HepG2 (cell line): ENCODE results near the gene EWSR1. TPM values are rescaled to one million over a fixed set of nuclear protein-coding genes. Genes with fewer than 3 reads are reported as not detected.

Experiments used
- ATAC-seq: fragments of 200-7000 bp; cut with Tn5 transposase; 3 replicates; pipeline ENCODE4 v1.9.1; 2020; ENCODE audit warnings: mild to moderate bottlenecking, moderate library complexity
- BruUV-seq: library from RNA; stranded (reverse); fragments of 400-500 nt; replicated peaks from 2 replicates; lab custom pipeline; 2021; lab: Mats Ljungman, UMichigan
- CTCF ChIA-PET: fragments of 300-600 bp; formaldehyde crosslinking; extraction: SDS; loops from one replicate; lab custom pipeline; 2021; ENCODE audit warnings: low total read pairs, inconsistent platforms, low intra/inter-chr PET ratio; lab: Yijun Ruan, JAX
- POLR2A ChIA-PET: fragments of 350-600 bp; sonication (Branson Sonifier 250); formaldehyde crosslinking; loops from one replicate; lab custom pipeline; 2020; ENCODE audit warnings: antibody characterized with exemption, inconsistent platforms; lab: Yijun Ruan, JAX
- DNase-seq: peaks from one replicate; pipeline ENCODE4 v3.0.0-alpha.2; 2015; ENCODE audit warnings: low spot score
- FAIRE-seq: peaks from 3 replicates; lab custom pipeline; 2011; peaks lifted over from hg19 to GRCh38; lab: Jason Lieb, UNC
- H2AFZ ChIP-seq: one replicate; pipeline ENCODE4 v1.6.1; 2011; ENCODE audit warnings: low read length, inconsistent platforms
- H3K27ac ChIP-seq: fragments of 300-600 bp; 3 replicates; pipeline ENCODE4 v1.8.0; 2011; ENCODE audit warnings: mixed run types, mild to moderate bottlenecking, mixed read lengths, low read length, inconsistent platforms; ENCODE audit not compliant: insufficient read depth; ENCODE audit errors: extremely low read length
- H3K27me3 ChIP-seq, 2 experiments: fragments of 200-600 bp in 1 of 2; 2 replicates in 1 of 2; 3 replicates in 1 of 2; pipeline versions ENCODE4 v1.6.0 to v1.8.0; 2011; ENCODE audit warnings: low read length in 2 of 2, mild to moderate bottlenecking in 2 of 2, moderate library complexity in 2 of 2, inconsistent platforms in 1 of 2; ENCODE audit not compliant: insufficient read depth in 2 of 2, control insufficient read depth in 1 of 2
- H3K36me3 ChIP-seq, 2 experiments: fragments of 200-600 bp in 1 of 2; replicated peaks in 1 of 2; 2 replicates in 1 of 2; 3 replicates in 1 of 2; pipeline versions ENCODE4 v1.5.1 to v1.8.0; 2011; ENCODE audit warnings: low read length in 2 of 2, inconsistent platforms in 1 of 2; ENCODE audit not compliant: insufficient read depth in 2 of 2, control insufficient read depth in 1 of 2
- H3K4me1 ChIP-seq: 2 replicates; pipeline ENCODE4 v1.5.1; 2012; ENCODE audit warnings: low read length, inconsistent platforms; ENCODE audit not compliant: insufficient read depth
- H3K4me2 ChIP-seq: 2 replicates; pipeline ENCODE4 v1.6.0; 2011; ENCODE audit warnings: low read depth, low read length, inconsistent platforms
- H3K4me3 ChIP-seq, 3 experiments: fragments of 200-600 bp in 1 of 3; sonication (generic), shearing (Covaris generic) in 1 of 3; replicated peaks in 1 of 3; 2 replicates each; pipeline ENCODE4 v1.5.1; 2011 to 2016; ENCODE audit warnings: low read length in 3 of 3, inconsistent platforms in 2 of 3, low read depth in 2 of 3, mild to moderate bottlenecking in 2 of 3, control low read depth in 1 of 3, mixed read lengths in 1 of 3; ENCODE audit not compliant: insufficient read depth in 1 of 3
- H3K79me2 ChIP-seq: one replicate; pipeline ENCODE4 v1.6.1; 2011; ENCODE audit warnings: low read length, inconsistent platforms; ENCODE audit not compliant: insufficient read depth
- H3K9ac ChIP-seq: 2 replicates; pipeline ENCODE4 v1.6.0; 2011; ENCODE audit warnings: mild to moderate bottlenecking, low read depth, low read length, inconsistent platforms; ENCODE audit not compliant: insufficient read depth
- H3K9me3 ChIP-seq: 2 replicates; pipeline ENCODE4 v1.5.1; 2012; ENCODE audit warnings: mild to moderate bottlenecking, low read length
- H4K20me1 ChIP-seq: 2 replicates; pipeline ENCODE4 v1.6.0; 2011; ENCODE audit warnings: inconsistent platforms, mild to moderate bottlenecking, low read length, moderate library complexity; ENCODE audit not compliant: insufficient read depth
- AKAP8 ChIP-seq: sonication (generic); formaldehyde crosslinking; IDR thresholded peaks from 2 replicates; pipeline ENCODE4 v1.5.1; 2020; ENCODE audit warnings: mild to moderate bottlenecking, missing genetic modification reagents
- CREB1 ChIP-seq, 2 experiments: fragments of 450-650 bp in 1 of 2; IDR thresholded peaks; 2 replicates each; pipeline ENCODE4 v1.6.1; 2016 to 2017; ENCODE audit warnings: control low read depth in 1 of 2, mild to moderate bottlenecking in 1 of 2, missing compliant biosample characterization in 1 of 2, missing genetic modification characterization in 1 of 2
- FOSL2 ChIP-seq: sonication (generic); formaldehyde crosslinking; IDR thresholded peaks from 2 replicates; pipeline ENCODE4 v1.4.0; 2020; ENCODE audit warnings: missing genetic modification reagents
- GPN1 ChIP-seq: sonication (generic); formaldehyde crosslinking; IDR thresholded peaks from 2 replicates; pipeline ENCODE4 v1.5.1; 2020; ENCODE audit warnings: missing genetic modification reagents, borderline replicate concordance
- HDAC1 ChIP-seq: sonication (generic); formaldehyde crosslinking; IDR thresholded peaks from 2 replicates; pipeline ENCODE4 v1.5.1; 2020; ENCODE audit warnings: mild to moderate bottlenecking, missing genetic modification reagents
- XRCC5 ChIP-seq: fragments of 200-400 bp; formaldehyde crosslinking; optimal IDR thresholded peaks from 2 replicates; pipeline ENCODE3; 2017; ENCODE audit warnings: mild to moderate bottlenecking, low read length
- ZNF605 ChIP-seq: sonication (generic); formaldehyde crosslinking; IDR thresholded peaks from 2 replicates; pipeline ENCODE4 v1.8.0; 2022; ENCODE audit warnings: mild to moderate bottlenecking, missing genetic modification reagents
- WGBS: methylation state at CpG from one replicate; pipeline ENCODE4 v1.1.6; 2017; ENCODE audit warnings: low lambda C conversion rate; 5-methylcytosine and 5-hydroxymethylcytosine counted together
- in situ Hi-C: cut with HindIII; loops from 2 replicates; pipeline ENCODE4 v1.10.0; 2017; ENCODE audit warnings: low pct_unique_long_range_greater_than_20kb; ENCODE audit not compliant: extremely low pct_ligation_motif_present
- intact Hi-C: fragments of 100-400 bp; cut with micrococcal nuclease; formaldehyde crosslinking; loops from one replicate; pipeline ENCODE4 v1.10.0; 2022; ENCODE audit not compliant: unreplicated experiment
- polyA plus RNA-seq, 8 experiments: library from polyadenylated mRNA; depleted of rRNA in 3 of 8; stranded (reverse) in 7 of 8; unstranded in 1 of 8; fragments of >200 nt; fragmentation: Illumina TruSeq in 4 of 8; extraction: Trizol in 4 of 8; gene quantifications; 2 replicates each; pipeline versions ENCODE4 v1.2.1 to v1.2.3, GENCODE V29; 2011 to 2016; ENCODE audit warnings: low read depth in 4 of 8, missing spikeins in 1 of 8, mixed read lengths in 1 of 8; ENCODE audit not compliant: insufficient read depth in 1 of 8
- total RNA-seq, 5 experiments: library from RNA; depleted of rRNA; stranded (reverse); fragments of >200 nt; fragmentation: Illumina TruSeq; extraction: Trizol; gene quantifications; 2 replicates each; pipeline ENCODE4 v1.2.3, GENCODE V29; 2016; ENCODE audit warnings: low read depth in 1 of 5
- TF ChIP-seq, protein P1 (sequence below): sonication (generic); IDR thresholded peaks from 2 replicates; pipeline ENCODE4 v1.6.1; 2016; ENCODE audit warnings: low read depth, borderline replicate concordance
- TF ChIP-seq, protein P2 (sequence below): sonication (generic); formaldehyde crosslinking; IDR thresholded peaks from 2 replicates; pipeline ENCODE4 v1.5.1; 2020; ENCODE audit warnings: mild to moderate bottlenecking, missing genetic modification reagents, moderate library complexity
- TF ChIP-seq, protein P3 (sequence below): sonication (generic); formaldehyde crosslinking; IDR thresholded peaks from 2 replicates; pipeline ENCODE4 v1.4.0; 2020; ENCODE audit warnings: mild to moderate bottlenecking, missing genetic modification reagents
- TF ChIP-seq, protein P4 (sequence below): sonication (generic); formaldehyde crosslinking; IDR thresholded peaks from 2 replicates; pipeline ENCODE4 v1.4.0; 2020; ENCODE audit warnings: missing genetic modification reagents

The EWSR1 gene
- total and polyA plus RNA-seq, 2 of the 13 experiments (the other 11 are each of a cell fraction or from before 2014, with no cell fraction given), result 211 to 326 TPM

DNA sequence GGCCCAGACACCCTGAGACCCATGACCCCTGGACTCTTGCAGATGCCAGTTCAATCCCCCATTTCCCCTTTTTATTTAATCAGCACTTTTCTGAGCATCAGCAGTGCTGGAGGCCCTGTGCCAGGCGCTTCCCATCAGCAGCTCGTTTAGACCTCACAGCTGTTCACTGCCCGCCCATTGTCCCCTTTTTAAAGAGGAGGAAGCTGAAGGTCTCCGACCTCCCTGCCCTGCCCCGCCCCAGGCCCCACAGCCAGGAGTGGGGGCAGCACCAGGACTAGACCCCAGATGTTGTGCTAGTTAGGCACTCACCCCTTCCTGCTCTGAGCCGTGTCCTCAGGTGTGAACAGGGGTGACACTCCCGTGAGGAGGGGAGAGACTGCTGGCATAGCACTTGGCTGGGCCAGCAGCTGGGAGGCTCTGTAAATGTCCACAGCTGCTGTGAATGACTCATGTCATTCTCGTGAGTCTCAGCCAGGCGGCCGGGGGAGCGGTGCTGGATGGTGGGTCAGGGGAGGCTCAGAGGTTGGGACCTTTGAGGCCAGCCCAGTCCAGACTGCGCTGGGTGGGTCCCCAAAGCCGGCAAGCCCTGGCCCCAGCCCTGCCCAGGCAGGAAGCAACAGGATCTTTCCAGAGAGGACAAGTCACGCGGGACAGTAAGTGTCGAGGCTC is 42.5 kb upstream of the EWSR1 start:
- POLR2A ChIA-PET, result no interaction called here
- in situ Hi-C loops, result no loop called here
- H3K27ac ChIP-seq, result no peak overlapping the region

More for the DNA sequence above, 42.5 kb upstream of the EWSR1 start:
- no peaks in the 10 kb centered on the region for H3K9me3 ChIP-seq
- H3K9ac ChIP-seq, result no peak overlapping the region
- H3K4me1 ChIP-seq, result peaks cover 27% of the 10 kb centered on the region
- no peaks in the 10 kb centered on the region for H3K79me2 ChIP-seq
- H3K27me3 ChIP-seq, result peaks cover 10 to 29% of the 10 kb centered on the region in 2 experiments
- H3K4me2 ChIP-seq, result peak overlapping the region; percentile 31; the same call in 1 of the 2 replicates
- H3K4me3 ChIP-seq, result peak overlapping the region in 1 of 3 experiments; percentile 43; a peak in 1 of 6 replicates
- intact Hi-C loops, result no loop called here
- no peak overlapping the region for H2AFZ ChIP-seq
- H3K36me3 ChIP-seq, result no peaks in the 10 kb centered on the region
- TF ChIP-seq, protein P1, sequence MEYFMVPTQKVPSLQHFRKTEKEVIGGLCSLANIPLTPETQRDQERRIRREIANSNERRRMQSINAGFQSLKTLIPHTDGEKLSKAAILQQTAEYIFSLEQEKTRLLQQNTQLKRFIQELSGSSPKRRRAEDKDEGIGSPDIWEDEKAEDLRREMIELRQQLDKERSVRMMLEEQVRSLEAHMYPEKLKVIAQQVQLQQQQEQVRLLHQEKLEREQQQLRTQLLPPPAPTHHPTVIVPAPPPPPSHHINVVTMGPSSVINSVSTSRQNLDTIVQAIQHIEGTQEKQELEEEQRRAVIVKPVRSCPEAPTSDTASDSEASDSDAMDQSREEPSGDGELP, result peak; percentile 63; the same call in 1 of the 2 replicates
- TF ChIP-seq XRCC5 (no peak), FOSL2 (0 out of 2 replicates have a peak, but pooled peaks have one; percentile 39), ZNF605 (CRISPR knock-in tag) (no peak), CREB1 (IDR thresholded peaks at IDR 0.05) (peak; percentile 57), CREB1 (CRISPR knock-in tag; IDR thresholded peaks at IDR 0.05) (no peak), HDAC1 (CRISPR knock-in tag) (0 out of 2 replicates have a peak, but pooled peaks have one; percentile 2), AKAP8 (CRISPR knock-in tag) (no peak), GPN1 (CRISPR knock-in tag) (no peak)
- TF ChIP-seq, protein P2, sequence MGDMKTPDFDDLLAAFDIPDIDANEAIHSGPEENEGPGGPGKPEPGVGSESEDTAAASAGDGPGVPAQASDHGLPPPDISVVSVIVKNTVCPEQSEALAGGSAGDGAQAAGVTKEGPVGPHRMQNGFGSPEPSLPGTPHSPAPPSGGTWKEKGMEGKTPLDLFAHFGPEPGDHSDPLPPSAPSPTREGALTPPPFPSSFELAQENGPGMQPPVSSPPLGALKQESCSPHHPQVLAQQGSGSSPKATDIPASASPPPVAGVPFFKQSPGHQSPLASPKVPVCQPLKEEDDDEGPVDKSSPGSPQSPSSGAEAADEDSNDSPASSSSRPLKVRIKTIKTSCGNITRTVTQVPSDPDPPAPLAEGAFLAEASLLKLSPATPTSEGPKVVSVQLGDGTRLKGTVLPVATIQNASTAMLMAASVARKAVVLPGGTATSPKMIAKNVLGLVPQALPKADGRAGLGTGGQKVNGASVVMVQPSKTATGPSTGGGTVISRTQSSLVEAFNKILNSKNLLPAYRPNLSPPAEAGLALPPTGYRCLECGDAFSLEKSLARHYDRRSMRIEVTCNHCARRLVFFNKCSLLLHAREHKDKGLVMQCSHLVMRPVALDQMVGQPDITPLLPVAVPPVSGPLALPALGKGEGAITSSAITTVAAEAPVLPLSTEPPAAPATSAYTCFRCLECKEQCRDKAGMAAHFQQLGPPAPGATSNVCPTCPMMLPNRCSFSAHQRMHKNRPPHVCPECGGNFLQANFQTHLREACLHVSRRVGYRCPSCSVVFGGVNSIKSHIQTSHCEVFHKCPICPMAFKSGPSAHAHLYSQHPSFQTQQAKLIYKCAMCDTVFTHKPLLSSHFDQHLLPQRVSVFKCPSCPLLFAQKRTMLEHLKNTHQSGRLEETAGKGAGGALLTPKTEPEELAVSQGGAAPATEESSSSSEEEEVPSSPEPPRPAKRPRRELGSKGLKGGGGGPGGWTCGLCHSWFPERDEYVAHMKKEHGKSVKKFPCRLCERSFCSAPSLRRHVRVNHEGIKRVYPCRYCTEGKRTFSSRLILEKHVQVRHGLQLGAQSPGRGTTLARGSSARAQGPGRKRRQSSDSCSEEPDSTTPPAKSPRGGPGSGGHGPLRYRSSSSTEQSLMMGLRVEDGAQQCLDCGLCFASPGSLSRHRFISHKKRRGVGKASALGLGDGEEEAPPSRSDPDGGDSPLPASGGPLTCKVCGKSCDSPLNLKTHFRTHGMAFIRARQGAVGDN (CRISPR knock-in tag), result peak; percentile 49
- TF ChIP-seq, protein P3, sequence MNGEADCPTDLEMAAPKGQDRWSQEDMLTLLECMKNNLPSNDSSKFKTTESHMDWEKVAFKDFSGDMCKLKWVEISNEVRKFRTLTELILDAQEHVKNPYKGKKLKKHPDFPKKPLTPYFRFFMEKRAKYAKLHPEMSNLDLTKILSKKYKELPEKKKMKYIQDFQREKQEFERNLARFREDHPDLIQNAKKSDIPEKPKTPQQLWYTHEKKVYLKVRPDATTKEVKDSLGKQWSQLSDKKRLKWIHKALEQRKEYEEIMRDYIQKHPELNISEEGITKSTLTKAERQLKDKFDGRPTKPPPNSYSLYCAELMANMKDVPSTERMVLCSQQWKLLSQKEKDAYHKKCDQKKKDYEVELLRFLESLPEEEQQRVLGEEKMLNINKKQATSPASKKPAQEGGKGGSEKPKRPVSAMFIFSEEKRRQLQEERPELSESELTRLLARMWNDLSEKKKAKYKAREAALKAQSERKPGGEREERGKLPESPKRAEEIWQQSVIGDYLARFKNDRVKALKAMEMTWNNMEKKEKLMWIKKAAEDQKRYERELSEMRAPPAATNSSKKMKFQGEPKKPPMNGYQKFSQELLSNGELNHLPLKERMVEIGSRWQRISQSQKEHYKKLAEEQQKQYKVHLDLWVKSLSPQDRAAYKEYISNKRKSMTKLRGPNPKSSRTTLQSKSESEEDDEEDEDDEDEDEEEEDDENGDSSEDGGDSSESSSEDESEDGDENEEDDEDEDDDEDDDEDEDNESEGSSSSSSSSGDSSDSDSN (CRISPR knock-in tag), result no peak
- TF ChIP-seq, protein P4, sequence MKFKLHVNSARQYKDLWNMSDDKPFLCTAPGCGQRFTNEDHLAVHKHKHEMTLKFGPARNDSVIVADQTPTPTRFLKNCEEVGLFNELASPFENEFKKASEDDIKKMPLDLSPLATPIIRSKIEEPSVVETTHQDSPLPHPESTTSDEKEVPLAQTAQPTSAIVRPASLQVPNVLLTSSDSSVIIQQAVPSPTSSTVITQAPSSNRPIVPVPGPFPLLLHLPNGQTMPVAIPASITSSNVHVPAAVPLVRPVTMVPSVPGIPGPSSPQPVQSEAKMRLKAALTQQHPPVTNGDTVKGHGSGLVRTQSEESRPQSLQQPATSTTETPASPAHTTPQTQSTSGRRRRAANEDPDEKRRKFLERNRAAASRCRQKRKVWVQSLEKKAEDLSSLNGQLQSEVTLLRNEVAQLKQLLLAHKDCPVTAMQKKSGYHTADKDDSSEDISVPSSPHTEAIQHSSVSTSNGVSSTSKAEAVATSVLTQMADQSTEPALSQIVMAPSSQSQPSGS, result no peak
- DNase-seq, result no peak
- 7% methylated on average over 8 of the region's 16 CpGs for WGBS
- BruUV-seq, result no TSS peak
- no peak for FAIRE-seq
- peak; percentile 76 for ATAC-seq
- CTCF ChIA-PET, result no interaction called here
- no peaks in the 10 kb centered on the region for H4K20me1 ChIP-seq
